AG08396 (cell line): Measurements from ENCODE around the gene OR13A1.
"Not testable (repeated sequence)": the region's sequence is repeated elsewhere in the genome, so short reads cannot be mapped to it uniquely, and the experiment has no call there.

Source experiments
- DNase-seq: peaks from one replicate; pipeline ENCODE4 v3.0.0; 2012; ENCODE audit warnings: low spot score, mixed read lengths

The OR13A1 gene

GRCh38 chr10:45282061-45282460, 33.3 kb downstream of the OR13A1 start:
- DNase-seq = no peak

- DNase-seq = no peak
Observed at GRCh38 chr10:45280113-45280760, 35.2 kb downstream of the OR13A1 start.

GRCh38 chr10:45279682-45280081, 35.7 kb downstream of the OR13A1 start:
- no peak for DNase-seq

GRCh38 chr10:45278860-45279498, 36.4 kb downstream of the OR13A1 start:
- no peak for DNase-seq

GRCh38 chr10:45276146-45276545, 39.3 kb downstream of the OR13A1 start:
- DNase-seq = not testable (repeated sequence)

DNA sequence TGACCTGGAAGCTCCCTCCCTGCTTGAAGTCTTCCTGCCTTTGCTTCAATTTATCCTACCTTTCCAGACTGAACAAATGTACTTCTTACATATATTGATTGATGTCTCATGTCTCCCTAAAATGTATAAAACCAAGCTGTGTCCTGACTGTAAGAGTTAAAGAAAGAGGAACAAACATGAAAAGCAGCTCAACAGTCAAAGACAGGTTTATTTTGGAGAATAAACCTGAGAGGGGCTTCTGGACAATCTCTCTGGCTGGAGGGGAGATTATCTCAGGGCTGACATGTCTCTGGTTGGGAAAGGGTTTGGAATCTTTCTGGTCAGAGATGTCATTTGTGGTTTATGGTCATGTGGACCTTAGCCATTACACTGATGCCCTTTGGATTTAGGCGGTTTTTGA, 41.0 kb downstream of the OR13A1 start:
- DNase-seq = no peak

DNA sequence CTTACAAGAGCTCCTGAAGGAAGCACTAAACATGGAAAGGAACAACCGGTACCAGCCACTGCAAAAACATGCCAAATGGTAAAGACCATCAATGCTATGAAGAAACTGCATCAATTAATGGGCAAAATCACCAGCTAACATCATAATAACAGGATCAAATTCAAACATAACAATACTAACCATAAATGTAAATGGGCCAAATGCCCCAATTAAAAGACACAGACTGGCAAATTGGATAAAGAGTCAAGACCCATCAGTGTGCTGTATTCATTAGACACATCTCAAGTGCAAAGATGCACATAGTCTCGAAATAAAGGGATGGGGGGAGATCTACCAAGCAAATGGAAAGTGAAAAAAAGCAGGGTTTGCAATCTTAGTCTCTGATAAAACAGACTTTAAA, 47.6 kb downstream of the OR13A1 start:
- not testable (repeated sequence) for DNase-seq

GRCh38 chr10:45265996-45266395, 49.4 kb downstream of the OR13A1 start:
- DNase-seq = no peak

DNA sequence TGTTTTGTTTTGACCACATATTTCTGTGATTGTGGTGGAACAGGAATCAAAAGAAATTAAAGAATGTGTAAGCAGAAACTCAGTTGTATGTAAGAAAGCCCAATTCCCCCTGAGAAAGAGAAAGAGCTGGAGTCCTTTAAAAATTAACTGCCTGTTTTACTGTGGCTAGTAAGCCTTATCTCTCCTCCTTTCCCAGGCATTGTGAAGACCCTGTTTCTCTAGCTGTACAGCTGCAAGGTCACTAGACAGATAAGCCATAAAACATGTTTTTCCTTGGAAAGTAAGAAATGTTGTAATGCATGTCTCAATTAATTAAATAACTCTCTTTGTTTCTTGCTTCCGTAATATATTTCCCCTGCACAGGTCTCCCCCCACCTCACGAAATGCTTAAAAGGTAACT, 53.5 kb downstream of the OR13A1 start:
- DNase-seq = no peak

DNA sequence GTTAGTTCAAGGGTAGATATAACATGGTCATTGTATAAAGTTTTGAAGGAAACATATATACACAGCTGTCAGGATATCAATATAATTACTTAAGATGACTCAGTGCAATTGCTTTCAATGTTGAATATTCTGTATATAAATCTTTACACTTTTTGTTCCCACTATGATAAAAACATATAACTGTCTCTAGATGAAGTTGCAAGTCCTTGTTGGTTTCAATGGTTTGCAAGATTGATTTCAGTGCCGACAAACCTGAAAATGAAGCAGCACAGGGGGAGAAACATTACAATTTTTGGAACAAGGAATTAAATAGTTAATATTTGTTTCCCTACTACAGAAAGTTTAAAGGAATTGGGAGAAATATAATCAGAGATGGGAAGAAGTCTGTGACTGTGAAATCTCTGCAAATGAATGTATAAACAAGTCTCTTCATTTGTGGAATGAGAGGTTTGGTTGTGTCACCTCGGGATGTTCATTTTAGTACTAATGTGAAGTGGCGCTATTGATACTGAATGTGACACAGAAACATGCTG, 54.1 kb downstream of the OR13A1 start:
- no peak for DNase-seq

- DNase-seq = not testable (repeated sequence)
Observed at GRCh38 chr10:45260635-45261034, 54.8 kb downstream of the OR13A1 start.

DNA sequence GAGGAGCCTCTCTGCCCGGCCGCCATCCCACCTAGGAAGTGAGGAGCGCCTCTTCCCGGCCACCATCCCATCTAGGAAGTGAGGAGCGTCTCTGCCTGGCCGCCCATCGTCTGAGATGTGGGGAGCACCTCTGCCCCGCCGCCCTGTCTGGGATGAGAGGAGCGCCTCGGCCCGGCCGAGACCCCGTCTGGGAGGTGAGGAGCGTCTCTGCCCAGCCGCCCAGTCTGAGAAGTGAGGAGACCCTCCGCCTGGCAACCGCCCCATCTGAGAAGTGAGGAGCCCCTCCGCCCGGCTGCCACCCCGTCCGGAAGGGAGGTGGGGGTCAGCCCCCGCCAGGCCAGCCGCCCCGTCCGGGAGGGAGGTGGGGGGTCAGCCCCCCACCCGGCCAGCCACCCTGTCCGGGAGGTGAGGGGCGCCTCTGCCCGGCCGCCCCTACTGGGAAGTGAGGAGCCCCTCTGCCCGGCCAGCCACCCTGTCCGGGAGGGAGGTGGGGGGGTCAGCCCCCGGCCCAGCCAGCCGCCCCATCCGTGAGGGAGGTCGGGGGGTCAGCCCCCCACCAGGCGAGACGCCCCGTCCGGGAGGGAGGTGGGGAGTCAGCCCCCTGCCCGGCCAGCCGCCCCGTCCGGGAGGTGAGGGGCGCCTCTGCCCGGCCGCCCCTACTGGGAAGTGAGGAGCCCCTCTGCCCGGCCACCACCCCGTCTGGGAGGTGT, 55.5 kb downstream of the OR13A1 start:
- DNase-seq = not testable (repeated sequence)

DNA sequence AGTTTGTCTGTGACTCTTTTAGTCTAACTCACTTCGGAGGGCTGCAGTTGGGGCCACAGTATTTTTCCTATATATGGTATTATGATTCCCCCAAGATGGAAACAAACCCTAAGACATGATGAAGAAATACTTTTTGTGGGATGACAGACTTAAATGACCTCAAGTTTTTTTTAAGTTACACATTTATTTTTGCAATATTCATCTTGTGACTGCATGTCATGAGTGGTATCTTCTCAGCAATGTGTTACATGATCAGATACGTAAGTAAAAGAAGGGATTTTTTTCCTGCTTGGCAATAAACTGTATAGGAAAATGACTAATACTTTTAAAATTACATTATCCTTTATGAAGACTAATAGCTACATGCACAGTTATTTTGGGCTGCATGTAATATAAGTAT, 57.8 kb downstream of the OR13A1 start:
- no peak for DNase-seq

DNA sequence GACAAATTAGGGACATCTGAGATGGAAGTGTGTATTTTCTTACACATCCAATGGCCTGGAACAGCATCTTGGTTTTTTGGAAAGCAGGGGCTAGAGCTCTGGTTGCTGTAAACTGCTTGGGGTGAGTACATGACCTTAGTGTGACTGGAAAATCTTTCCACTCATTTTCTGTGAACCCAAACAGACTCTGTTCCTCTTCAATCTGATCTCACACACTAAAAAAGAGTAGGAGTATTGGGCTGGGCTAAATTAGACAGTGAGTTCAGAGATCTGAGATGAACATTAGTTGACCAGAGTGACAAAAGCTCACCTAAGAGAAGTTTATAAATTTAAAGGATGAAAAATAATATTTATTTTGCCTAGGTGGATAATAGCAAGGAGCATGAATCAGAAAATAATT, 59.2 kb downstream of the OR13A1 start:
- DNase-seq = no peak

DNA sequence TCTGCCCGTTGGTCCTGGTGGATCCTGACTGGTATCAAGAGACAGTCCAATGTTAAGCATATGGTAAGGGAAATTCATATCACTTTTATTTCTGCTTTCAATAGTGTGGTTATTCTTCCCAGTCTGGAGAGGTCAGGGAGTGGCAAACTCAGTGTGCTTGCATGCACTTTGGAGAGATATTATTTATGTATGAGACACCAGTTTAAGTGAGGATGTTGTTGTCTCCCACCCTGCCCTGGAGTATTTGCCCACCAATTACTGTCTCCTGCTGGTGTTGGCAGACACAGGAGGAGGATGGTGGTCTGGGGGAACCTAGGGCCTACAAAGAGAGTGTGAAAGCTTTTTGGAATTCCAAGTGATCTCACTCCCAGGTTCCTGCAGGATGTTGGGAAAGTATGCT, 59.7 kb downstream of the OR13A1 start:
- no peak for DNase-seq

DNA sequence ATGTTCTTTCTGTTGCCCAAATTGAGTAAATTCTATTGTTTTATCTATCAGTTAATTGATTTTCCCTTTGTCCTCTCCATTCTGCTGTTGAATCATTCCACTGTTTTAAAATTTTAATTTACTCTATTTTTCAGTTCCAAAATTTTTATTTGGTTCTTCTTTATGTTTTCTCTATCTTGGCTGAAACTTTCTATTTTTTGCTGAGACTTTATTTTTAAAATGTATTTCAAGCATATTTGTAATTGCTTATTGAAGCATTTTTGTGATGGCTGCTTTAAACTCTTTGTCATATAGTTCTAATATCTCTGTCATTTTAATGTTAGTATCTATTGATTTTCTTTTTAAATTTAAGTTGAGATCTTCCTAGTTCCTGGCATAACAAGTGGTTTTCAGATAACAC, 60.5 kb downstream of the OR13A1 start:
- DNase-seq = no peak

GRCh38 chr10:45253183-45253914, 62.1 kb downstream of the OR13A1 start:
- DNase-seq = no peak
